Measurements from ENCODE around the gene NEK7. TPM values are rescaled to one million over a fixed set of nuclear protein-coding genes. Genes with fewer than 3 reads are reported as not detected.

NEK7 gene
- total RNA-seq, 1 donor: 376 TPM

DNA sequence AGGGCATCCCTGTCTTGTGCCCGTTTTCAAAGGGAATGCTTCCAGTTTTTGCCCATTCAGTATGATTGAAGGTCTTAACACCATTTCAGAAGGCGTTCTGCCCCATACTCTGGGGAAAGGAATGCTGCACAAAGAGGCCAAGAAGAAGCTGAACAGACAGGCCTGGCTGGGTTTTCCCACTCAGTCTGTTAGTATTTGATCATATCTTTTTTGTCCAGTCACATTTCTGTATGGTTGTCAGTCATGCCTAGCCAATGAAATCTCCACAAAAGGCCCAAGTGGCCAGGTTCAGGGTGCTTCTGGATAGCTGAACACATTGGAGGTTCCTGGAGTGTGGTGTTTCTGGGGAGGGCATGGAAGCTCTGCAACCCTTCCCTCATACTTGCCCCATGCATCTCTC, 72.1 kb downstream of the NEK7 start:
- TF ChIP-seq, protein P1, sequence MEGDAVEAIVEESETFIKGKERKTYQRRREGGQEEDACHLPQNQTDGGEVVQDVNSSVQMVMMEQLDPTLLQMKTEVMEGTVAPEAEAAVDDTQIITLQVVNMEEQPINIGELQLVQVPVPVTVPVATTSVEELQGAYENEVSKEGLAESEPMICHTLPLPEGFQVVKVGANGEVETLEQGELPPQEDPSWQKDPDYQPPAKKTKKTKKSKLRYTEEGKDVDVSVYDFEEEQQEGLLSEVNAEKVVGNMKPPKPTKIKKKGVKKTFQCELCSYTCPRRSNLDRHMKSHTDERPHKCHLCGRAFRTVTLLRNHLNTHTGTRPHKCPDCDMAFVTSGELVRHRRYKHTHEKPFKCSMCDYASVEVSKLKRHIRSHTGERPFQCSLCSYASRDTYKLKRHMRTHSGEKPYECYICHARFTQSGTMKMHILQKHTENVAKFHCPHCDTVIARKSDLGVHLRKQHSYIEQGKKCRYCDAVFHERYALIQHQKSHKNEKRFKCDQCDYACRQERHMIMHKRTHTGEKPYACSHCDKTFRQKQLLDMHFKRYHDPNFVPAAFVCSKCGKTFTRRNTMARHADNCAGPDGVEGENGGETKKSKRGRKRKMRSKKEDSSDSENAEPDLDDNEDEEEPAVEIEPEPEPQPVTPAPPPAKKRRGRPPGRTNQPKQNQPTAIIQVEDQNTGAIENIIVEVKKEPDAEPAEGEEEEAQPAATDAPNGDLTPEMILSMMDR (IDR thresholded peaks at IDR 0.05; ENCODE audit: extremely low read depth, low read depth, low read length): no peak
- H3K4me1 ChIP-seq (ENCODE audit: insufficient read depth, low read length): peaks cover 27% of the 10 kb centered on the region
- no peak overlapping the region for H2AFZ ChIP-seq (ENCODE audit: low read length)
- no peaks in the 10 kb centered on the region for H3K27me3 ChIP-seq (ENCODE audit: insufficient read depth, low read length)
- peaks cover 19% of the 10 kb centered on the region for H4K20me1 ChIP-seq (ENCODE audit: insufficient read depth, low read length)
- H3K4me3 ChIP-seq (ENCODE audit: insufficient read depth, low read length): no peak overlapping the region
- H3K36me3 ChIP-seq (ENCODE audit: insufficient read depth, low read length): peaks cover 27% of the 10 kb centered on the region
- H3K9me3 ChIP-seq (ENCODE audit: low read depth, low read length): no peaks in the 10 kb centered on the region
- peak overlapping the region; percentile 39 for H3K27ac ChIP-seq (ENCODE audit: low read depth, low read length)
- no peak for DNase-seq (ENCODE audit: insufficient read length, low spot score, missing footprints)
- peak overlapping the region; percentile 27 for H3K4me2 ChIP-seq (ENCODE audit: insufficient read depth, low read length)
- peaks cover 77% of the 10 kb centered on the region for H3K79me2 ChIP-seq (ENCODE audit: insufficient read depth, low read length)

DNA sequence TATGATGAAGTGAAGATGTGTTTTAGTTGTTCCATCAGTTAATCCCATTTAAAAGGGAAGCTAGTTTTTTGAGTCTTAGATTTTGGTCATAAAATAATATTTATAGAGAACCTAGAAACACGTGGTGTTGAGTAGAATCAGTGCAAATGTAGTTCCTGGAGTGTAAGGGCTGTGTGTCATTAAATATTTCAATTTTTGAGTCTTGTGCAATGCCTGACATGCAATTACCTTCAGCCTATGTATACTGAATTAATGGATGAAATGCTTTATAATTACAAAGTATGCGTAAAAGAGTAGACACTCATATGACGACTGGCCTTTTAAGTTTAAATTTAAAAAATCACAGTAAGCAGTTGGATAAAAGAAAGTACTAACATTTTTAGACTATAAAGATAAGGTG, 75.0 kb downstream of the NEK7 start:
- H3K4me1 ChIP-seq (ENCODE audit: insufficient read depth, low read length): peaks cover 41% of the 10 kb centered on the region
- no peak overlapping the region for H3K4me3 ChIP-seq (ENCODE audit: insufficient read depth, low read length)
- no peaks in the 10 kb centered on the region for H3K27me3 ChIP-seq (ENCODE audit: insufficient read depth, low read length)
- H3K9me3 ChIP-seq (ENCODE audit: low read depth, low read length): no peaks in the 10 kb centered on the region
- H3K36me3 ChIP-seq (ENCODE audit: insufficient read depth, low read length): peaks cover 35% of the 10 kb centered on the region
- peaks cover 23% of the 10 kb centered on the region for H4K20me1 ChIP-seq (ENCODE audit: insufficient read depth, low read length)
- H3K79me2 ChIP-seq (ENCODE audit: insufficient read depth, low read length): peaks cover 76% of the 10 kb centered on the region
- H3K4me2 ChIP-seq (ENCODE audit: insufficient read depth, low read length): no peak overlapping the region
- H2AFZ ChIP-seq (ENCODE audit: low read length): no peak overlapping the region
- TF ChIP-seq, protein P1 (IDR thresholded peaks at IDR 0.05; ENCODE audit: extremely low read depth, low read depth, low read length): no peak
- no peak for DNase-seq (ENCODE audit: insufficient read length, low spot score, missing footprints)
- peak overlapping the region; percentile 4 for H3K27ac ChIP-seq (ENCODE audit: low read depth, low read length)

DNA sequence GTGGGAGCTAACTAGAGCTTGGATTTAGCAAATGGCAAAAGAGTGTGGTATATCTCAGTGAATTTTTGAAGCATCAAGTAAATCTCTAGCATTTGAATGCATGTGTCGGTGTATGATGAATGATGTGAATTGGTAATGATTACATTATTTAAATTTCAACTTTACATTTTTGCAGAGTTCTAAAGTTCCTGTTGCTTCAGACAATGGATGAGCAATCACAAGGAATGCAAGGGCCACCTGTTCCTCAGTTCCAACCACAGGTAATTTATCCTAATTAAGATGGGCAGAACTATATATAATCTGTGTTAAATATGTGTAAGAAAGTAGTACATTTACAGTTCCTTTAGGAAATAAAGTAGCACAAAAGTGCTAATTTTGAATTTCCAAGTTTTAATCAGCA, 75.6 kb downstream of the NEK7 start:
- Histone ChIP-seq H4K20me1 (ENCODE audit: insufficient read depth, low read length) (peaks cover 27% of the 10 kb centered on the region), H3K27me3 (ENCODE audit: insufficient read depth, low read length) (no peaks in the 10 kb centered on the region), H3K79me2 (ENCODE audit: insufficient read depth, low read length) (peaks cover 81% of the 10 kb centered on the region), H3K36me3 (ENCODE audit: insufficient read depth, low read length) (peaks cover 41% of the 10 kb centered on the region), H2AFZ (ENCODE audit: low read length) (no peak overlapping the region), H3K9me3 (ENCODE audit: low read depth, low read length) (no peaks in the 10 kb centered on the region), H3K4me2 (ENCODE audit: insufficient read depth, low read length) (no peak overlapping the region), H3K4me1 (ENCODE audit: insufficient read depth, low read length) (peaks cover 42% of the 10 kb centered on the region), H3K27ac (ENCODE audit: low read depth, low read length) (peak overlapping the region; percentile 4), H3K4me3 (ENCODE audit: insufficient read depth, low read length) (no peak overlapping the region)
- no peak for DNase-seq (ENCODE audit: insufficient read length, low spot score, missing footprints)
- TF ChIP-seq, protein P1 (IDR thresholded peaks at IDR 0.05; ENCODE audit: extremely low read depth, low read depth, low read length): no peak

DNA sequence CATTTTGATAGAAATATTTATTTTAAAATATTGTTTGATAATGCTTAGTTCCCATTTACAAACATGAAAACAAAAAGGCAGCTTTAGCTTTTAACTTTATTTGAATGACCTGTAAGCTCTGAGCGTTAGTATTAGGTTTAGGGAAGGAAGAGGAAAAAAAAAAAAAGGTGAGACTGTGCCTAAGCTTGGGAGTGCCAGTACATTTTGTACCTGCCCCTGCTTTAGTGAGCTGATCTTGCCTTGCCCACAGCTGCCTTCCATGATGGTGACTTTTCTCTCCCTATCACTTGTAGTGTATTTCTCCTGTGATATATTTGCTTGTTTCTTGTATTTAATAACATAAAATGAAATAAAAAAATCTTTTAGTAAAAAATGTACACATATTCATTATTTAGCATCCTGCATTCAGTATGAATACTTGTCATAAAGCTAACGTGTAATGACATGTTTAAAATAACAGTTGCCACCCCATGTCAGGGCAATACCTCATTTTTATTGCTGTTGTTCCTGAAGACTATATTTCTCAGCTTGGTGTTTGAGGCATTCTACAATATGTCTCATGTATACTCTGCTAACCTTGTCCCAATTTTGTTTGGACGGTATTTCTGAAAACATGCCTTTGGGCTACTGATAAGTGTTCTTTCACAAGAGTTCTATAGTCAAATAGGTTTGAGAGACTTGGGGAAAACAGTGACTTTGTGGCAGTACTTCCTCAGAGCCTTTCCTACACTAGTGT, 76.3 kb downstream of the NEK7 start:
- Histone ChIP-seq H3K36me3 (ENCODE audit: insufficient read depth, low read length) (peaks cover 47% of the 10 kb centered on the region), H3K27ac (ENCODE audit: low read depth, low read length) (no peak overlapping the region), H3K4me2 (ENCODE audit: insufficient read depth, low read length) (peak overlapping the region; percentile 8), H4K20me1 (ENCODE audit: insufficient read depth, low read length) (peaks cover 33% of the 10 kb centered on the region), H3K79me2 (ENCODE audit: insufficient read depth, low read length) (peaks cover 88% of the 10 kb centered on the region), H2AFZ (ENCODE audit: low read length) (no peak overlapping the region), H3K9me3 (ENCODE audit: low read depth, low read length) (no peaks in the 10 kb centered on the region), H3K4me3 (ENCODE audit: insufficient read depth, low read length) (no peak overlapping the region), H3K4me1 (ENCODE audit: insufficient read depth, low read length) (peaks cover 42% of the 10 kb centered on the region), H3K27me3 (ENCODE audit: insufficient read depth, low read length) (no peaks in the 10 kb centered on the region)
- TF ChIP-seq, protein P1 (IDR thresholded peaks at IDR 0.05; ENCODE audit: extremely low read depth, low read depth, low read length): no peak
- DNase-seq (ENCODE audit: insufficient read length, low spot score, missing footprints): no peak
